Measurements from ENCODE around the gene PSMB10.

Gene PSMB10

DNA sequence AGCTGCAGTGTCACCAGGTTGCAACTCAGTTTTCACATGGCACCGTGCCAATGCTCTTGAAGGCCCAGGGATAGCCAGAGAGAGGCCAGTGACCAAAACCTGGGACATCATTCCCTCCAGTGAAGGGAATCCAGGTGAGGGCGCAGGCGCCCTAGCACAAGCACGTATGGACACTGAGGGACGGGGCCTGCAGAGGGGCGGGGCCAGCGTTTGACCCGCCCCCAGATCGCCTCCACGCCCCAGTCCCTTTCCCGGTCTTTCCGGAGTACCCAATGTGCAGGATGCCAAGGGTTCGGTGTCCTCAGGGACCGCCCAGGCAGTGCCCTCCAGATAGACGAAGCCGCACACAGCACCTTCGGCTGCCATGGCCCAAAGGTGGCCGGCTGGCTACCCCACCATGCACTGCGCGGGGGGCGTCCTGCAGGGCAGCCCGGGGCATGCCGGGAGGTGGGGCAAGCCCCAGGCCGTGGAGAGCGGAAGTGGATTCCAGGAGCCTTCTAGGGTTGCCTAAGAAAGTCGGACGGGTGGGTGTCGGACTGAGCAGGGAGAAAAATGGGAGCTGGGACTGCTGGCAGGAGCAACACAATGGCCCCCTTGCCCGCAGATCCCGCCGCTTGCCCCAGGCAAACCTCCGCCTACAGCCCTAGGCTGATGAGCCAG lies 27.1 kb upstream of the PSMB10 start:
- DNase-seq (ENCODE audit: low spot score): no peak

- no peak for DNase-seq (ENCODE audit: low spot score)
These were observed 26.6 kb upstream of the PSMB10 start for GRCh38 chr16:67963292-67963661.

DNA sequence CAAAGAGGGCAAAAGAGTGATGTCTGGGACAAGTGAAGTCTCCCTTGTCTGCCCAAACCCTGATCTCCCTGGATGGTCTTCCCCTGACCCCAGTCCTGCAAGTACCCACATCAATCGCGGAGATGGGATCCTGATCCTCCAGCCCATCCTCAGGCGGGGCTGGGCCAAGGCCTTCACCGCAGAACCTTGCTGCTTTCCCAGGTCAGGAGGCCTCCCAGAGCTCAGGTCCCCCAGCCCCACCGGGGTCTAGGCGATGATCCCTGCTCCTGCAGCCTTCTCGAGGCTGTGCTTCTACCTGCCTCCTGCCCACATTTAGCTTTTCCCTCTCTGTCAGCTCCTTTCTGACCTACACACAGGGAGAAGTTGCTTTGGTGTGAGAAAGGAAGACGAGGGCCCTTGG lies 25.5 kb upstream of the PSMB10 start:
- DNase-seq (ENCODE audit: low spot score): no peak

- no peak for DNase-seq (ENCODE audit: low spot score)
These were observed 24.9 kb upstream of the PSMB10 start for GRCh38 chr16:67961551-67961957.

GRCh38 chr16:67959536-67960329 lies 23.1 kb upstream of the PSMB10 start:
- DNase-seq (ENCODE audit: low spot score): no peak

- DNase-seq (ENCODE audit: low spot score): no peak
These were observed 21.0 kb upstream of the PSMB10 start for GRCh38 chr16:67957622-67958021.

DNA sequence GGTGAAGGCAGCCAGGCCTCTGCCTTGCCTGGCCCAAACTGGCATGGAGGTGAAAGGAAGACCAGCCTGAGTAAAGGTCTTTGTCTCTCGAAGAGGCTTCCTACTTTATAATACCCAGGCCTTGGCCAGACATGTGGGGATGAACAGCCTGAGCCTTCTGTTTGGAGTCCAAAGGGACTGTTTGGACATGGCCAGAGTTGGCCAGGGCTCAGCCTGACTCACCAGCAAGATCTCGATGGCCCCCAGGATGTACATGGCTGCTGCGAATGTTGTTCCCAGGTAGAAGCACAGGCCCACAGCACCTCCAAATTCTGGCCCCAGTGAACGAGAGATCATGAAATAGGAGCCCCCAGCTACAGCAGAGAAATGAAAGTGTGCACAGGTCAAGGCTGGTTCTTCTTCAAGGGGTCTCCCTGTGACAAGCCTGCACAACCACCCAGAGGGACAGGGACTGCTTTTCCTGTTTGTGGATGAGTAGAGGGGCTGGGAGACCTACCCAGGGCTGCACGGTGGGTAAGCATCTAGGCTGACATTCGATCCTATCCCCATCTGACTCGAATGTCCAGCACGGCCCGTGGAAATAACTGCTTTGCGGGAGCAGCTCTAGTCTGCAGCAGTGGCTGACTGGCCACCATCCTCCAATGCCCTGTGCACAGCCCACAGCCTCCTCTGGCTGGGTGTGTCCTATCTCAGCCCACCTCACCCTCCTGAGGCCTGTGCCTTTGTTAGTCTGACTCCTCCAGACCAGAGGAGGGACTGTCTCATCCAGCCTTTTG lies 18.0 kb upstream of the PSMB10 start:
- DNase-seq (ENCODE audit: low spot score): no peak

- no peak for DNase-seq (ENCODE audit: low spot score)
These were observed 17.2 kb upstream of the PSMB10 start for GRCh38 chr16:67953641-67954375.

GRCh38 chr16:67951485-67951884 lies 14.8 kb upstream of the PSMB10 start:
- DNase-seq (ENCODE audit: low spot score): no peak

- DNase-seq (ENCODE audit: low spot score): no peak
These were observed 13.7 kb upstream of the PSMB10 start for GRCh38 chr16:67950335-67950843.

- no peak for DNase-seq (ENCODE audit: low spot score)
These were observed 13.0 kb upstream of the PSMB10 start for GRCh38 chr16:67949645-67950044.

- no peak for DNase-seq (ENCODE audit: low spot score)
These were observed 11.4 kb upstream of the PSMB10 start for GRCh38 chr16:67948015-67948414.

DNA sequence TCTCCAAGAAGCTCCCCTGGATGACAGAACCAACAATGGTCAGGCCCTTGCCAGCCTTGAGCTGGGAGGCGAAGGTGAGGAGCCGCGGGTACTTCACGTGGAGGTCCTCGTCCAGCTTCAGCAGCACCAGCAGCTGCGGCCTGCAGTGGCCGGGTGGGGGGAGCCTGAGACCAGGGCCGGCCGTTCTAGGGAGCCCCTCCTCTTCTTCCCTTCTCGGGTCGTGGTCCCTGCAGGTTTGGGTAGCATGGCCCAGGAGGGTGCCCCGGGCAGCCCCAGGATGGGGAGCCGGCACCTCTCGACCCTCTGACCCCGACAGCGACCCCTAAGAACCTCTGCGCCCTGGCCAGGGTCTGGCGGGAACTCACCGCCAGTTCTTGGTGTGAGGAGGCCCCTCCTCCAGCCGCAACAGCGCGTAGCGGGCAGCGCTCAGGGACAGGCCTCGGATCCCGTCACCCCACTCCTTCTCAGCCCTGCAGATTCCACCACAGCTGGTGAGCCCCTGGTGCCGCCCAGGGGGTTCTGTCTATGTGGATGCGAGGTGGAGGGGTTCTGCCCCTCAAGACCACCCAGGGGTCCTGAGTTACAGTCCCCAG lies 10.4 kb upstream of the PSMB10 start:
- no peak for DNase-seq (ENCODE audit: low spot score)

GRCh38 chr16:67946128-67946569 lies 9.5 kb upstream of the PSMB10 start:
- DNase-seq (ENCODE audit: low spot score): no peak

DNA sequence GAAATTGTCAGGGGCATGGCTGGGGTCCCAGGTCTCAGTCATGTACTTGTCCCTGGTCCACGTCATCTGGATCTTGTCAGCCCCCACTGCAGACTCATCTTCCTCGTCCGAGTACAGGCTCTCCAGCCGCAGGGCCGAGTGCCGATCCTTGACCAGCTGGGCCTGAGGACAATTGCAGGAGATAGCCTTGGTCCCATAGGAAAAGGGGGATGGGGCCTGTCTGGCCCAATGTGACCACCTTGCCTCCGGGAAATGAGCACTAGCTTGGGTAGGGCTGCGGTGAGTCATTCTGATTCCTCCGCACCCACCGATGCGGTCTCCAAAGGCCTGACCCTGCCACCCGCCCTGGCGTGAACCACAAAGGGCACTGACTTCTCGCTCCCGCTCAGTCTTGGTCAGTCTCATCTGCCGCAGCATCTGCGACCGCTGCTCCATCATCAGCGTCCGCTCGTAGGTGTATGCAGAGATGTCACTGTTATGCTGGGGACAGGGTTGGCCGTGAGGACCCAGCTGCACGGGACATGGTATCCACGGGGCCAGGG lies 8.8 kb upstream of the PSMB10 start:
- no peak for DNase-seq (ENCODE audit: low spot score)

DNA sequence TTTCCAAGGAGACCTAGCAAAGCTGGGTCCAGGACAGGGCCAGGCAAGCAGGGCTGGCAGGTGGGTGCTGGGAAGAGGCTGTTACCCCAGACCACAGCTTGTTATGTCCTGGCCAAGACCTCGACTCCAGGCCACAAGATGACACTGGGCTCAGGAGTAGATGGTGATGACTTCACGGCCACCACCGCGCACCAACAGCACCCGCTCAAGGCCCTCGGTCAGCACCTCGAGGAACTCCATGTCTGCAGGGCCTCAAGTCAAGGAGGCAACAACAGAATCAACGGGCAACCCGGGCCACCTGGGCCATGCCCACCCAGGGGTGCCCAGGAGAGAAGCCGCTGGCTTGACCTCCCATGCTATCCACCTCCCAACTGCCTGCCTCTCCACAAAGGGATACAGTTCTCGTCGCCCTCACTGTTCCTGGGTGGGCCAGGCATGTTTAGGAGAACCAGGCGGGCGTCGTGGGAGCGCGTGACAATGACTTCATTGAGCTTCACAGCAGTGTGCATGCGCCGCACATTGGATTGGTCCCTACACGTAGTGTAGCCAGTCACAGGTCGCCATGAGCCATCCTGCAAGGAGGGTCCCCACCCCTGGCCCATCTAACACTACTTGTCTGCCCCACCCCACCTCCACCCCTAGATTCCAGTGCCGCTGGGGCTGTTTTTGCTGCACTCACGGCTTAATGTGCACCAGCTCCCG lies 8.2 kb upstream of the PSMB10 start:
- DNase-seq (ENCODE audit: low spot score): no peak

DNA sequence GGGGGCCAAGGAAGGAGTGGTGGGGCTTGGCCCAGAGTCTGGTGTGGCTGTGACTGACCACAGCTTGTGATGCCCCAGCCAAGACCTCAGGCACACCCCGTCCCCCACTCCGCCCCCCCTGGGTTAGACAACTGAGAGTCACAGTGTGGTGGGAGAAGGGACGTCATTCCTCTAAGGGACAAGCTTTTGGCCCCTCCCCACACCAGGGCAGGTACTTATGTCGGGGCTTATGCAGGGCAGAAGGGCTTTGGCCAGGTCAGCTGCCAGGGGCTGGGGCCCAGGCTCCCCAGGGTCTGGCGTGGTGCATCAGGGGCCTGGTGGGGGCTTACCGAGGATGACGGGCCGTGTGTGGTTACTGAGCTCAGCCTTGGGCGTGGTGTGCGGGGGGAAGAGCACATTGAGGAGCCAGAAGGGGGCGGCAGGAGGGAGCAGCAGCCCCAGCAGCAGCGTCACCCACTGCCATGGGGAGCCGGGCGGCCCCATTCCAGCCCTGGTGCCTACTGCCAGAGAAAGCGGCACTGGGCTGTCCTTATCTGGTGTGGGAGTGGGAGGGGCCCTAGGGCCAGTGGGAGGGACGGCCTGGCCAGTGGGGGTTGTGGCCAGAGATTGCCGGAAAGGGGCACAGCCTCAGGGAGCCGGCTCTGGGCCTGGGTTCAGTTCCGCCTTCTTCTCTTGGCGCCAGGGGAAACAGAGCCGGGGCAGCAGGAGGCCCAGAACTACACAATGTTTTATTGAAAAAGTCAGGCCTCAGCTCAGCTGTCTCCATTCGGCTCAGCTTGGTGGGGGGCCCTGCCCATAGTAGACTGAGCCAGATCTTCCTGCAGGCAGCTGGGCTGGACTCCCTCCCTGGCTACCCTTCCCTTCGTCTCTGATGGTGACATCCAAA lies 7.2 kb upstream of the PSMB10 start, which contains the start of gene LCAT:
TSS of gene LCAT (minus strand) at position 502 of the 886 bp plus-strand sequence. CDS start at position 483, 19 bp downstream.
- DNase-seq (ENCODE audit: low spot score): no peak

GRCh38 chr16:67943256-67943618 lies 6.6 kb upstream of the PSMB10 start:
- no peak for DNase-seq (ENCODE audit: low spot score)

DNA sequence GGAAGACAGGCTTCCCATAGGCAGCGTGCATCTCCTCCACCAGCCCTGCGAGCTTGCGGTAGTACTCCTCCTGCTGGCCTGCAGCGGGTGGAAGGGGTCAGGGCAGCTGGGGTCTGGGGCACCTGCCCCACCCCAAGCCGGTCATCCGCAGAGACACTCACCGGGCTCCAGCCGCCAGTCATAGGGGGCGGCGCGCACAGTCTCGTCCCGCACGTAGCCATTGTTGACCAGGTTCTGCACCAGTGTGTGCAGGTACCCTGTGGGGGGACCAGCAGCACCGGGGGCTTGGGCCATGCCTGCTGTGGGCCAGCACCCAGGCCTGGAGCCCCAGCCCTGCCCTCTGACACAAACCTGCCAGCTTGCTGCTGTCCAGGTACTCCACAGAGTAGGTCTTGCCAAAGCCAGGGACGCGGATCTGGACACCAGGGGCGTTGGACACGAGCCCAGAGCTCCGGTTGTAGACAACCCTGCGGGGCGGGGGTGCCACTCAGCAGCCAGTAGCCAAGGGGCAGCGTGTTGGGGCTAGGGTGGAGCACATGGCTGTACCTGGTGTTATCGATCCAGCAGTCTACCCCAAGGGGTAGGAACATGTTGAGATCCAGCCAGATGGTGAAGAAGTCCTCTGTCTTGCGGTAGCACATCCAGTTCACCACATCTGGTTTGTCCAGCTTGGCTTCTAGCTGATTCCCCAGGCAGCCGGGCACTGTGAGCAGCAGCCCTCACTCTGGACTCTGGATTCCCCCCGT lies 6.0 kb upstream of the PSMB10 start:
- DNase-seq (ENCODE audit: low spot score): no peak

All from CD4-positive, alpha-beta T cell treated with Interleukin-15 for 4 hours (primary cell).